ENCODE data around the gene PPP2R5E.

The PPP2R5E gene

GRCh38 chr14:63499701-63500250, 43.4 kb downstream of the PPP2R5E start:
- H3K36me3 ChIP-seq (ENCODE audit: insufficient read depth, insufficient read length, low read length) = peaks cover 3% of the 10 kb centered on the region
- H3K9me3 ChIP-seq (ENCODE audit: insufficient read depth, low read length) = no peaks in the 10 kb centered on the region
- H3K27me3 ChIP-seq (ENCODE audit: insufficient read depth, insufficient read length) = no peaks in the 10 kb centered on the region
- no peak overlapping the region for H3K9ac ChIP-seq (ENCODE audit: insufficient read length, low read depth)
- no peak for TF ChIP-seq YY1 (IDR thresholded peaks at IDR 0.05; ENCODE audit: insufficient read depth, insufficient read length)
- no peak for TF ChIP-seq SUZ12 (IDR thresholded peaks at IDR 0.05; ENCODE audit: extremely low read depth, insufficient read depth, insufficient read length)
- TF ChIP-seq ZNF274 (IDR thresholded peaks at IDR 0.05; ENCODE audit: low read depth, low read length) = no peak
- H3K4me1 ChIP-seq (ENCODE audit: insufficient read depth, insufficient read length) = no peaks in the 10 kb centered on the region
- no peak for DNase-seq (ENCODE audit: low read depth, low spot score)
- no peak overlapping the region for H3K4me3 ChIP-seq (ENCODE audit: insufficient read length, low read depth)

- no peak overlapping the region for H3K9ac ChIP-seq (ENCODE audit: insufficient read length, low read depth)
- peaks cover 3% of the 10 kb centered on the region for H3K36me3 ChIP-seq (ENCODE audit: insufficient read depth, insufficient read length, low read length)
- no peaks in the 10 kb centered on the region for H3K27me3 ChIP-seq (ENCODE audit: insufficient read depth, insufficient read length)
- no peak for TF ChIP-seq ZNF274 (IDR thresholded peaks at IDR 0.05; ENCODE audit: low read depth, low read length)
- TF ChIP-seq YY1 (IDR thresholded peaks at IDR 0.05; ENCODE audit: insufficient read depth, insufficient read length) = no peak
- no peak for TF ChIP-seq SUZ12 (IDR thresholded peaks at IDR 0.05; ENCODE audit: extremely low read depth, insufficient read depth, insufficient read length)
- no peak for DNase-seq (ENCODE audit: low read depth, low spot score)
- H3K9me3 ChIP-seq (ENCODE audit: insufficient read depth, low read length) = no peaks in the 10 kb centered on the region
- H3K4me3 ChIP-seq (ENCODE audit: insufficient read length, low read depth) = no peak overlapping the region
- peaks cover 4% of the 10 kb centered on the region for H3K4me1 ChIP-seq (ENCODE audit: insufficient read depth, insufficient read length)
Observed at GRCh38 chr14:63496837-63497400, 46.3 kb downstream of the PPP2R5E start.

DNA sequence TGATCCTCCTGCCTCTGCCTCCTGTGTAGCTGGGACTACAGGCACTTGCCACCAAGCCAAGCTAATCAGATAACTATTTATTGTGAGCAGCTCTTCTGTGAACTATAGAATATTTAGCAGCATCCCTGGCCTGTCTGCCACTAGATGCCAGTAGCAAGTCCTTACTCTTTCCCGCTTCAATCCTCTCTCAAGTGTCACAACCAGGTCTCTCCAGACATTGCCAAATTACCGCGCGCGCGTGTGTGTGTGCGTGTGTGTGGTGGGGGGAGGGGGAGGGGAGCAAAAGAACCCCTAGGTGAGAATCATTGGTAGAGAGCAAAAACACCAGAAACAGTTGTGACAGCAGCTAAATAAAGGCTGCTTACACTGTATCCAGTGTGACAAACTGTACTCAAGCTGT, 49.9 kb downstream of the PPP2R5E start:
- Histone ChIP-seq H3K4me3 (ENCODE audit: insufficient read length, low read depth) (no peak overlapping the region), H3K27me3 (ENCODE audit: insufficient read depth, insufficient read length) (no peaks in the 10 kb centered on the region), H3K9ac (ENCODE audit: insufficient read length, low read depth) (no peak overlapping the region), H3K4me1 (ENCODE audit: insufficient read depth, insufficient read length) (peaks cover 4% of the 10 kb centered on the region), H3K36me3 (ENCODE audit: insufficient read depth, insufficient read length, low read length) (no peaks in the 10 kb centered on the region), H3K9me3 (ENCODE audit: insufficient read depth, low read length) (no peaks in the 10 kb centered on the region)
- no peak for DNase-seq (ENCODE audit: low read depth, low spot score)
- TF ChIP-seq SUZ12 (IDR thresholded peaks at IDR 0.05; ENCODE audit: extremely low read depth, insufficient read depth, insufficient read length) = no peak
- no peak for TF ChIP-seq YY1 (IDR thresholded peaks at IDR 0.05; ENCODE audit: insufficient read depth, insufficient read length)

DNA sequence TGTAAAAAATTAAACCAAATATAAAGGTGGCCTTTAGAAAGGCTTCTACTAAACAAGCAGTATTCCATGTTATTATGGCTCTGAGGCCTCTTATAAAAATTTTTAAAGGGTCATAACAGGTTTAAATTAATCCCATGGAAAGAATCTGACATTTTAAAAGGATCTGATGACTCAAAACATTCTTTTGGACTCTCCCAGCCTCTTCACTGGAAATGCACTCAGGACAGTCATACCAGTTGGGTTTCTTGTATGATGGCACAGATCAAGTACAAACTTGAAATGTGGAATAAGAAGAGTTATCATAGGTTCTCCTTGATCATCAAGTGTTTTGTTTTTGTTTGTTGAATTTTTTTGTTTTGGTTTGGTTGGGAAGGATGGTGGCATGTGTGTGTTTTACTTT, 50.8 kb downstream of the PPP2R5E start:
- no peaks in the 10 kb centered on the region for H3K9me3 ChIP-seq (ENCODE audit: insufficient read depth, low read length)
- no peaks in the 10 kb centered on the region for H3K36me3 ChIP-seq (ENCODE audit: insufficient read depth, insufficient read length, low read length)
- TF ChIP-seq YY1 (IDR thresholded peaks at IDR 0.05; ENCODE audit: insufficient read depth, insufficient read length) (no peak), SUZ12 (IDR thresholded peaks at IDR 0.05; ENCODE audit: extremely low read depth, insufficient read depth, insufficient read length) (no peak), ZNF274 (IDR thresholded peaks at IDR 0.05; ENCODE audit: low read depth, low read length) (no peak)
- no peaks in the 10 kb centered on the region for H3K27me3 ChIP-seq (ENCODE audit: insufficient read depth, insufficient read length)
- DNase-seq (ENCODE audit: low read depth, low spot score) = no peak
- H3K4me3 ChIP-seq (ENCODE audit: insufficient read length, low read depth) = no peak overlapping the region
- H3K9ac ChIP-seq (ENCODE audit: insufficient read length, low read depth) = no peak overlapping the region
- peaks cover 4% of the 10 kb centered on the region for H3K4me1 ChIP-seq (ENCODE audit: insufficient read depth, insufficient read length)

- no peak for DNase-seq (ENCODE audit: low read depth, low spot score)
- Histone ChIP-seq H3K9me3 (ENCODE audit: insufficient read depth, low read length) (no peaks in the 10 kb centered on the region), H3K4me3 (ENCODE audit: insufficient read length, low read depth) (no peak overlapping the region), H3K27me3 (ENCODE audit: insufficient read depth, insufficient read length) (no peaks in the 10 kb centered on the region), H3K9ac (ENCODE audit: insufficient read length, low read depth) (no peak overlapping the region), H3K36me3 (ENCODE audit: insufficient read depth, insufficient read length, low read length) (no peaks in the 10 kb centered on the region), H3K4me1 (ENCODE audit: insufficient read depth, insufficient read length) (no peaks in the 10 kb centered on the region)
- no peak for TF ChIP-seq SUZ12 (IDR thresholded peaks at IDR 0.05; ENCODE audit: extremely low read depth, insufficient read depth, insufficient read length)
- TF ChIP-seq ZNF274 (IDR thresholded peaks at IDR 0.05; ENCODE audit: low read depth, low read length) = no peak
- TF ChIP-seq YY1 (IDR thresholded peaks at IDR 0.05; ENCODE audit: insufficient read depth, insufficient read length) = no peak
Observed at GRCh38 chr14:63487724-63488123, 55.5 kb downstream of the PPP2R5E start.

GRCh38 chr14:63486738-63487137, 56.4 kb downstream of the PPP2R5E start:
- no peak for DNase-seq (ENCODE audit: low read depth, low spot score)
- no peaks in the 10 kb centered on the region for H3K4me1 ChIP-seq (ENCODE audit: insufficient read depth, insufficient read length)
- no peaks in the 10 kb centered on the region for H3K36me3 ChIP-seq (ENCODE audit: insufficient read depth, insufficient read length, low read length)
- H3K27me3 ChIP-seq (ENCODE audit: insufficient read depth, insufficient read length) = no peaks in the 10 kb centered on the region
- H3K9me3 ChIP-seq (ENCODE audit: insufficient read depth, low read length) = no peaks in the 10 kb centered on the region
- H3K9ac ChIP-seq (ENCODE audit: insufficient read length, low read depth) = no peak overlapping the region
- no peak for TF ChIP-seq SUZ12 (IDR thresholded peaks at IDR 0.05; ENCODE audit: extremely low read depth, insufficient read depth, insufficient read length)
- TF ChIP-seq YY1 (IDR thresholded peaks at IDR 0.05; ENCODE audit: insufficient read depth, insufficient read length) = no peak
- no peak overlapping the region for H3K4me3 ChIP-seq (ENCODE audit: insufficient read length, low read depth)

DNA sequence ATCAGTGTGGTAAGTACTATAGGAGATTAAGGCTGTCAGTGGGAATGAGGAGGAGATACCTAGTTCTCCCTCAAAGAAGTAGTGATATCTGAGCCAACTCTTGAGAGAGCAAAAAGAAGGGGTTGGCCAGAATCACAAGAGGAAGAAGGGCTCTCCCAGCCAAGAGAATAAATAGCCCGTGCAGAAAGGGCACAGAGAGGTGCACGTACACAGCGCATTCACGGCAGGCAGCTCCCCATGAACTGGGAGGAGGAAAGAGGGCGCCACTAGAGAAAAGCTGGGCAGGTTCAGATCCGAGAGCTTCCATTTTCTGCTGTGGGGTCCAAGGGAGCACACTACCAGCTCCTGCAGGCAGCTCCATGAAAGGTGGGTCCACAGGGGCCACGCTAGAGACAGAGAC, 59.9 kb downstream of the PPP2R5E start:
- H3K9me3 ChIP-seq (ENCODE audit: insufficient read depth, low read length) = no peaks in the 10 kb centered on the region
- no peak overlapping the region for H3K9ac ChIP-seq (ENCODE audit: insufficient read length, low read depth)
- H3K4me3 ChIP-seq (ENCODE audit: insufficient read length, low read depth) = no peak overlapping the region
- H3K4me1 ChIP-seq (ENCODE audit: insufficient read depth, insufficient read length) = no peaks in the 10 kb centered on the region
- no peak for TF ChIP-seq YY1 (IDR thresholded peaks at IDR 0.05; ENCODE audit: insufficient read depth, insufficient read length)
- no peak for TF ChIP-seq SUZ12 (IDR thresholded peaks at IDR 0.05; ENCODE audit: extremely low read depth, insufficient read depth, insufficient read length)
- no peak for TF ChIP-seq ZNF274 (IDR thresholded peaks at IDR 0.05; ENCODE audit: low read depth, low read length)
- no peaks in the 10 kb centered on the region for H3K36me3 ChIP-seq (ENCODE audit: insufficient read depth, insufficient read length, low read length)
- no peak for DNase-seq (ENCODE audit: low read depth, low spot score)
- no peaks in the 10 kb centered on the region for H3K27me3 ChIP-seq (ENCODE audit: insufficient read depth, insufficient read length)
